Muscle layer of duodenum (tissue), 2 donors: ENCODE measurements around the gene HTR2B.
"Not testable (repeated sequence)": the region's sequence is repeated elsewhere in the genome, so short reads cannot be mapped to it uniquely, and the experiment has no call there.

ENCODE experiments used
- H3K27ac ChIP-seq: one replicate; pipeline ENCODE4 v1.7.0; 2013; ENCODE audit warnings: mild to moderate bottlenecking, low read length
- H3K27me3 ChIP-seq: one replicate; pipeline ENCODE4 v1.7.0; 2013; ENCODE audit warnings: low read depth, mild to moderate bottlenecking, control low read depth, low read length
- H3K36me3 ChIP-seq, 2 donors: one replicate each; pipeline ENCODE4 v1.7.0; 2013; ENCODE audit warnings: low read length in 2 of 2, control low read depth in 1 of 2, mild to moderate bottlenecking in 1 of 2; ENCODE audit not compliant: insufficient read depth in 2 of 2, control insufficient read depth in 1 of 2
- H3K4me1 ChIP-seq, 2 donors: one replicate each; pipeline ENCODE4 v1.7.0; 2013; ENCODE audit warnings: low read length in 2 of 2, mild to moderate bottlenecking in 2 of 2, control low read depth in 1 of 2, moderate library complexity in 1 of 2; ENCODE audit not compliant: insufficient read depth in 2 of 2, control insufficient read depth in 1 of 2
- H3K4me3 ChIP-seq, 2 donors: one replicate each; pipeline ENCODE4 v1.7.0; 2013; ENCODE audit warnings: low read length in 2 of 2, low read depth in 1 of 2, mild to moderate bottlenecking in 1 of 2
- H3K9me3 ChIP-seq, 2 donors: one replicate each; pipeline ENCODE4 v1.7.0; 2013; ENCODE audit warnings: low read length in 2 of 2, control low read depth in 1 of 2, mild to moderate bottlenecking in 1 of 2; ENCODE audit not compliant: control insufficient read depth in 1 of 2
- donor health status: healthy.

Gene HTR2B

GRCh38 chr2:231115651-231116050 is 9.2 kb downstream of the HTR2B start:
- Histone ChIP-seq H3K27ac (peak overlapping the region; percentile 28), H3K36me3 (peaks cover 5% of the 10 kb centered on the region in 2 donors), H3K9me3 (no peaks in the 10 kb centered on the region), H3K4me3 (no peak overlapping the region), H3K4me1 (peaks cover 9 to 14% of the 10 kb centered on the region in 2 donors), H3K27me3 (no peaks in the 10 kb centered on the region)

GRCh38 chr2:231113489-231113888 is 11.4 kb downstream of the HTR2B start:
- H3K27ac ChIP-seq, result no peak overlapping the region
- H3K4me1 ChIP-seq, result peaks cover 11 to 16% of the 10 kb centered on the region in 2 donors
- no peaks in the 10 kb centered on the region for H3K9me3 ChIP-seq
- no peak overlapping the region for H3K4me3 ChIP-seq
- peaks cover 13 to 18% of the 10 kb centered on the region in 2 donors for H3K36me3 ChIP-seq
- no peaks in the 10 kb centered on the region for H3K27me3 ChIP-seq

DNA sequence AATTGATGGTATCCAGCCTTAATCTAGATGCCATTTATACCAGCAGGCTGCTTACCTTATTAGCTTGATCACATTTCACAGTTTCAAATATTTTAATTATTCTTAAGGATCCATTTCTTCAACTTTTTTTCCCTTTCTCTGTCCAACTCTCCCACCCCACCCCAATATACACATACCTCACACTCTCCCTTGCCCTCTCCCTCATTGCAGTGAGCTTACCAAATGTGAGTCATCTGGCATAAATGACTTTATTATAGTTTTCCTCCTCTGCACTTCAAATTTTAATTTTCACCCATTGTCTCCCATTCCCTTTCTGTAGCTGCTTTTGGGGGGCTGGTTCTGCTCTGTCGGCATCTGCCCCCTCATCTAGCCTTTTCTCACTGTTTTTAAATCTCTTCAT is 12.9 kb downstream of the HTR2B start:
- peaks cover 13 to 20% of the 10 kb centered on the region in 2 donors for H3K36me3 ChIP-seq
- no peaks in the 10 kb centered on the region for H3K27me3 ChIP-seq
- H3K9me3 ChIP-seq, result no peaks in the 10 kb centered on the region
- H3K27ac ChIP-seq, result peak overlapping the region; percentile 3
- peaks cover 14 to 16% of the 10 kb centered on the region in 2 donors for H3K4me1 ChIP-seq
- H3K4me3 ChIP-seq, result no peak overlapping the region

DNA sequence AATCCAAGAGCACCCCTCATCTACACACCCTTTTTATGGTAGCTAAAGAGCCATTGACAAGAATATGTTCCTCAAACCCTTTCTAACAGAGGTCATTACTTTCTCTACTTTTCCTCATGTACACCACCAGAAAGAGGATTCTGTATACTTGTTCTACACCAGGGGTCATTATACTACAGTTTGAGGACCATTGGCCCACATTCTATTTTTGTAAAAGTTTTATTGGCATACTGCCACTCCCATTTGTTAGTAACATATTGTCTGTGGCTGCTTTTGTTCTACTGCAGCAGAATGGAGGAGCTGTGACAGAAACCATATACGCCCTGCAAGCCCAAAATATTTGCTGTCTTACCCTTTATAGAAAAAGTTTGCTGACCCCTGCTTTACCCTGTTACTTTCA is 14.3 kb downstream of the HTR2B start:
- Histone ChIP-seq H3K4me1 (peaks cover 14 to 16% of the 10 kb centered on the region in 2 donors), H3K27me3 (no peaks in the 10 kb centered on the region), H3K36me3 (peaks cover 13 to 20% of the 10 kb centered on the region in 2 donors), H3K9me3 (no peaks in the 10 kb centered on the region), H3K27ac (no peak overlapping the region), H3K4me3 (no peak overlapping the region)

- H3K27me3 ChIP-seq, result no peaks in the 10 kb centered on the region
- peaks cover 9 to 32% of the 10 kb centered on the region in 2 donors for H3K36me3 ChIP-seq
- H3K27ac ChIP-seq, result peak overlapping the region; percentile 19
- peaks cover 2 to 11% of the 10 kb centered on the region in 2 donors for H3K9me3 ChIP-seq
- H3K4me1 ChIP-seq, result peaks cover 0 to 12% of the 10 kb centered on the region in 2 donors
- H3K4me3 ChIP-seq, result no peak overlapping the region
These were observed 20.6 kb downstream of the HTR2B start for GRCh38 chr2:231104115-231104713.

- H3K4me3 ChIP-seq, result no peak overlapping the region
- H3K27me3 ChIP-seq, result no peaks in the 10 kb centered on the region
- peaks cover 5 to 12% of the 10 kb centered on the region in 2 donors for H3K9me3 ChIP-seq
- H3K4me1 ChIP-seq, result peaks cover 0 to 12% of the 10 kb centered on the region in 2 donors
- peak overlapping the region; percentile 19 for H3K27ac ChIP-seq
- peaks cover 0 to 37% of the 10 kb centered on the region in 2 donors for H3K36me3 ChIP-seq
These were observed 22.1 kb downstream of the HTR2B start for GRCh38 chr2:231102772-231103171.

- Histone ChIP-seq H3K27me3 (no peaks in the 10 kb centered on the region), H3K9me3 (peaks cover 5 to 12% of the 10 kb centered on the region in 2 donors), H3K36me3 (peaks cover 0 to 44% of the 10 kb centered on the region in 2 donors), H3K4me1 (peaks cover 0 to 8% of the 10 kb centered on the region in 2 donors), H3K4me3 (no peak overlapping the region), H3K27ac (no peak overlapping the region)
These were observed 23.9 kb downstream of the HTR2B start for GRCh38 chr2:231100990-231101389.

- Histone ChIP-seq H3K36me3 (peaks cover 0 to 50% of the 10 kb centered on the region in 2 donors), H3K9me3 (peaks cover 5 to 12% of the 10 kb centered on the region in 2 donors), H3K4me3 (peak overlapping the region in 1 of 2 donors; percentile 8)
- not testable (repeated sequence) for H3K4me1 ChIP-seq, H3K27me3 ChIP-seq, H3K27ac ChIP-seq
These were observed 24.5 kb downstream of the HTR2B start for GRCh38 chr2:231100321-231100720.

DNA sequence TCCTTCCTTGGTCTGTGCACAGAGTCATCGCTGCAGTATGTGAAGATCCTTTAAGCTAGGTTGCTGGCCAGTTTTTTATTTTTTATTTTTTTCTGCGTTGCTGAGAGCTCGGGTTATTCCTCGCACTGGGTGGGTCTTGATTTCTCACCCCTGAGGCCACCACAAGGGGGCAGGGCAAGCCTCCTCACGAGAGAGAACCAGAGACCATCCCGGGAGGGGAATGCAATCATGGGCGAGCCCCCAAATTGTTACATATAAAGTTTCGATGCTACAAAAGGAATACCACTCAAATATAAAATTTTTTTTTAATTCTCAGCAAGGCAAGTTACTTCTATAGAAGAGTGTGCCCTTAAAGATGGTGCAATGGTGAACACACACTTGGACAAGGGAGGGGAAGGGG is 24.9 kb downstream of the HTR2B start:
- Histone ChIP-seq H3K27ac (no peak overlapping the region), H3K36me3 (peaks cover 0 to 52% of the 10 kb centered on the region in 2 donors), H3K4me3 (peak overlapping the region in 1 of 2 donors; percentile 8), H3K4me1 (peaks cover 0 to 8% of the 10 kb centered on the region in 2 donors), H3K9me3 (peaks cover 5 to 12% of the 10 kb centered on the region in 2 donors), H3K27me3 (no peaks in the 10 kb centered on the region)

DNA sequence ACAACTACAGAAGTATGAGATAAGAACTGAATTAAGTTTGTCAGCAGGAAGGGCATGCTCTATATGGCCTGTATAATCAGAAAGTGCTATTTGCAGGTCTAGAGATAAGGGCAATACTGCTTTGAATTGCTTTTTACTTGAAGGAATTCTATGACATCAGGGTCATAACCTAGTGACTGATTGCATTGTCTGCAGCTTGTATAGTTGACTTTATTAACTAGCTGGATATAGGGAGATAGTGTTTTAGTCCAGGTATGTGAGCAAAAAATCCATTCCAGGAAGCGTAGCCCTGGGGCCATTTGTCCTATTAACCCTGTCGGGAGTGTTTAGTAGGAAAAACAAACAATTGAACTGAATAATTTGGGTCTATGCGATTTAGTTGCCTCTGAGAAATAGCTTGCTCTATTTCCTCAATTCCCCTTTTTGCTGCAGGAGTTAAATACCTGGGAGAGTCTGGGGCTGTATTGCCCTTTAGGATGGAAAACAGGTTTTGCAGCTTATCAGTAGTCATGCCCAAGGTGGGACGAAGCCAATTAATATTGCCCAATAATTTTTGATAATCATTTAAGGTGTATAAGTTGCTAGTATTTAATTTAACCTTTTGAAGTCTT is 30.0 kb downstream of the HTR2B start:
- no peaks in the 10 kb centered on the region for H3K27me3 ChIP-seq
- no peak overlapping the region for H3K27ac ChIP-seq
- no peaks in the 10 kb centered on the region for H3K4me1 ChIP-seq
- H3K9me3 ChIP-seq, result peaks cover 5 to 7% of the 10 kb centered on the region in 2 donors
- no peak overlapping the region for H3K4me3 ChIP-seq
- H3K36me3 ChIP-seq, result peaks cover 6 to 41% of the 10 kb centered on the region in 2 donors

GRCh38 chr2:231093933-231094332 is 30.9 kb downstream of the HTR2B start:
- no peak overlapping the region for H3K4me3 ChIP-seq
- no peaks in the 10 kb centered on the region for H3K27me3 ChIP-seq
- no peaks in the 10 kb centered on the region for H3K9me3 ChIP-seq
- no peak overlapping the region for H3K27ac ChIP-seq
- peaks cover 9 to 36% of the 10 kb centered on the region in 2 donors for H3K36me3 ChIP-seq
- H3K4me1 ChIP-seq, result no peaks in the 10 kb centered on the region
